HepG2 (cell line): Measurements from ENCODE around the gene CELF2. TPM values are rescaled to one million over a fixed set of nuclear protein-coding genes. Genes with fewer than 3 reads are reported as not detected.

Experiments
- ATAC-seq: fragments of 200-7000 bp; cut with Tn5 transposase; 3 replicates; pipeline ENCODE4 v1.9.1; 2020; ENCODE audit warnings: mild to moderate bottlenecking, moderate library complexity
- BruUV-seq: library from RNA; stranded (reverse); fragments of 400-500 nt; replicated peaks from 2 replicates; lab custom pipeline; 2021; lab: Mats Ljungman, UMichigan
- CTCF ChIA-PET: fragments of 300-600 bp; formaldehyde crosslinking; extraction: SDS; loops from one replicate; lab custom pipeline; 2021; ENCODE audit warnings: low total read pairs, inconsistent platforms, low intra/inter-chr PET ratio; lab: Yijun Ruan, JAX
- POLR2A ChIA-PET: fragments of 350-600 bp; sonication (Branson Sonifier 250); formaldehyde crosslinking; loops from one replicate; lab custom pipeline; 2020; ENCODE audit warnings: antibody characterized with exemption, inconsistent platforms; lab: Yijun Ruan, JAX
- DNase-seq: peaks from one replicate; pipeline ENCODE4 v3.0.0-alpha.2; 2015; ENCODE audit warnings: low spot score
- FAIRE-seq: peaks from 3 replicates; lab custom pipeline; 2011; peaks lifted over from hg19 to GRCh38; lab: Jason Lieb, UNC
- H2AFZ ChIP-seq: one replicate; pipeline ENCODE4 v1.6.1; 2011; ENCODE audit warnings: low read length, inconsistent platforms
- H3K27ac ChIP-seq: fragments of 300-600 bp; 3 replicates; pipeline ENCODE4 v1.8.0; 2011; ENCODE audit warnings: mixed run types, mild to moderate bottlenecking, mixed read lengths, low read length, inconsistent platforms; ENCODE audit not compliant: insufficient read depth; ENCODE audit errors: extremely low read length
- H3K27me3 ChIP-seq, 2 experiments: fragments of 200-600 bp in 1 of 2; 2 replicates in 1 of 2; 3 replicates in 1 of 2; pipeline versions ENCODE4 v1.6.0 to v1.8.0; 2011; ENCODE audit warnings: low read length in 2 of 2, mild to moderate bottlenecking in 2 of 2, moderate library complexity in 2 of 2, inconsistent platforms in 1 of 2; ENCODE audit not compliant: insufficient read depth in 2 of 2, control insufficient read depth in 1 of 2
- H3K36me3 ChIP-seq, 2 experiments: fragments of 200-600 bp in 1 of 2; replicated peaks in 1 of 2; 2 replicates in 1 of 2; 3 replicates in 1 of 2; pipeline versions ENCODE4 v1.5.1 to v1.8.0; 2011; ENCODE audit warnings: low read length in 2 of 2, inconsistent platforms in 1 of 2; ENCODE audit not compliant: insufficient read depth in 2 of 2, control insufficient read depth in 1 of 2
- H3K4me1 ChIP-seq: 2 replicates; pipeline ENCODE4 v1.5.1; 2012; ENCODE audit warnings: low read length, inconsistent platforms; ENCODE audit not compliant: insufficient read depth
- H3K4me2 ChIP-seq: 2 replicates; pipeline ENCODE4 v1.6.0; 2011; ENCODE audit warnings: low read depth, low read length, inconsistent platforms
- H3K4me3 ChIP-seq, 3 experiments: fragments of 200-600 bp in 1 of 3; sonication (generic), shearing (Covaris generic) in 1 of 3; replicated peaks in 1 of 3; 2 replicates each; pipeline ENCODE4 v1.5.1; 2011 to 2016; ENCODE audit warnings: low read length in 3 of 3, inconsistent platforms in 2 of 3, low read depth in 2 of 3, mild to moderate bottlenecking in 2 of 3, control low read depth in 1 of 3, mixed read lengths in 1 of 3; ENCODE audit not compliant: insufficient read depth in 1 of 3
- H3K79me2 ChIP-seq: one replicate; pipeline ENCODE4 v1.6.1; 2011; ENCODE audit warnings: low read length, inconsistent platforms; ENCODE audit not compliant: insufficient read depth
- H3K9ac ChIP-seq: 2 replicates; pipeline ENCODE4 v1.6.0; 2011; ENCODE audit warnings: mild to moderate bottlenecking, low read depth, low read length, inconsistent platforms; ENCODE audit not compliant: insufficient read depth
- H3K9me3 ChIP-seq: 2 replicates; pipeline ENCODE4 v1.5.1; 2012; ENCODE audit warnings: mild to moderate bottlenecking, low read length
- H4K20me1 ChIP-seq: 2 replicates; pipeline ENCODE4 v1.6.0; 2011; ENCODE audit warnings: inconsistent platforms, mild to moderate bottlenecking, low read length, moderate library complexity; ENCODE audit not compliant: insufficient read depth
- ISX ChIP-seq: sonication (generic); formaldehyde crosslinking; conservative IDR thresholded peaks from 2 replicates; pipeline ENCODE4 v1.5.0; 2020; ENCODE audit warnings: missing genetic modification reagents
- NCOR1 ChIP-seq: fragments of 200-600 bp; sonication (generic); IDR thresholded peaks from 2 replicates; pipeline ENCODE4 v1.7.0; 2017; ENCODE audit warnings: antibody characterized with exemption, low read length, borderline replicate concordance
- SCMH1 ChIP-seq: sonication (generic); formaldehyde crosslinking; IDR thresholded peaks from 2 replicates; pipeline ENCODE4 v1.9.0; 2021; ENCODE audit warnings: missing genetic modification reagents, mild to moderate bottlenecking, borderline replicate concordance
- ZFY ChIP-seq: sonication (generic); formaldehyde crosslinking; IDR thresholded peaks from 2 replicates; pipeline ENCODE4 v1.4.0; 2020; ENCODE audit warnings: missing genetic modification reagents
- ZKSCAN1 ChIP-seq: fragments of 150-350 bp; IDR thresholded peaks from 2 replicates; pipeline ENCODE4 v1.6.1; 2014; ENCODE audit warnings: low read length
- ZNF10 ChIP-seq: sonication (generic); formaldehyde crosslinking; IDR thresholded peaks from 2 replicates; pipeline ENCODE4 v1.4.0; 2020; ENCODE audit warnings: mild to moderate bottlenecking, low read depth, missing genetic modification reagents, borderline replicate concordance
- ZNF260 ChIP-seq: sonication (generic); formaldehyde crosslinking; IDR thresholded peaks from 2 replicates; pipeline ENCODE4 v1.4.0; 2020; ENCODE audit warnings: missing genetic modification reagents, low read depth, mild to moderate bottlenecking, borderline replicate concordance
- ZNF274 ChIP-seq: sonication (generic); formaldehyde crosslinking; IDR thresholded peaks from 2 replicates; pipeline ENCODE4 v1.5.1; 2020; ENCODE audit warnings: mild to moderate bottlenecking, missing genetic modification reagents
- ZNF615 ChIP-seq: sonication (generic); formaldehyde crosslinking; IDR thresholded peaks from 2 replicates; pipeline ENCODE4 v1.5.0; 2020; ENCODE audit warnings: mild to moderate bottlenecking, missing genetic modification reagents, borderline replicate concordance
- ZSCAN21 ChIP-seq: sonication (generic); formaldehyde crosslinking; IDR thresholded peaks from 2 replicates; pipeline ENCODE4 v1.8.0; 2022; ENCODE audit warnings: mild to moderate bottlenecking, missing genetic modification reagents, moderate library complexity, borderline replicate concordance
- WGBS: methylation state at CpG from one replicate; pipeline ENCODE4 v1.1.6; 2017; ENCODE audit warnings: low lambda C conversion rate; 5-methylcytosine and 5-hydroxymethylcytosine counted together
- in situ Hi-C: cut with HindIII; loops from 2 replicates; pipeline ENCODE4 v1.10.0; 2017; ENCODE audit warnings: low pct_unique_long_range_greater_than_20kb; ENCODE audit not compliant: extremely low pct_ligation_motif_present
- intact Hi-C: fragments of 100-400 bp; cut with micrococcal nuclease; formaldehyde crosslinking; loops from one replicate; pipeline ENCODE4 v1.10.0; 2022; ENCODE audit not compliant: unreplicated experiment
- polyA plus RNA-seq, 8 experiments: library from polyadenylated mRNA; depleted of rRNA in 3 of 8; stranded (reverse) in 7 of 8; unstranded in 1 of 8; fragments of >200 nt; fragmentation: Illumina TruSeq in 4 of 8; extraction: Trizol in 4 of 8; gene quantifications; 2 replicates each; pipeline versions ENCODE4 v1.2.1 to v1.2.3, GENCODE V29; 2011 to 2016; ENCODE audit warnings: low read depth in 4 of 8, missing spikeins in 1 of 8, mixed read lengths in 1 of 8; ENCODE audit not compliant: insufficient read depth in 1 of 8
- total RNA-seq, 5 experiments: library from RNA; depleted of rRNA; stranded (reverse); fragments of >200 nt; fragmentation: Illumina TruSeq; extraction: Trizol; gene quantifications; 2 replicates each; pipeline ENCODE4 v1.2.3, GENCODE V29; 2016; ENCODE audit warnings: low read depth in 1 of 5
- TF ChIP-seq, protein P1 (sequence below): sonication (generic); formaldehyde crosslinking; IDR thresholded peaks from 2 replicates; pipeline ENCODE4 v1.4.0; 2020; ENCODE audit warnings: missing genetic modification reagents; ENCODE audit errors: not compliant biosample characterization
- TF ChIP-seq, protein P2 (sequence below): sonication (generic); formaldehyde crosslinking; IDR thresholded peaks from 2 replicates; pipeline ENCODE4 v1.4.0; 2020; ENCODE audit warnings: mild to moderate bottlenecking, missing genetic modification reagents
- TF ChIP-seq, protein P3 (sequence below): sonication (generic); formaldehyde crosslinking; IDR thresholded peaks from 2 replicates; pipeline ENCODE4 v1.4.0; 2020; ENCODE audit warnings: mild to moderate bottlenecking, missing genetic modification reagents

CELF2 gene
- total and polyA plus RNA-seq, 2 of the 13 experiments (the other 11 are each of a cell fraction or from before 2014, with no cell fraction given) = not detected

DNA sequence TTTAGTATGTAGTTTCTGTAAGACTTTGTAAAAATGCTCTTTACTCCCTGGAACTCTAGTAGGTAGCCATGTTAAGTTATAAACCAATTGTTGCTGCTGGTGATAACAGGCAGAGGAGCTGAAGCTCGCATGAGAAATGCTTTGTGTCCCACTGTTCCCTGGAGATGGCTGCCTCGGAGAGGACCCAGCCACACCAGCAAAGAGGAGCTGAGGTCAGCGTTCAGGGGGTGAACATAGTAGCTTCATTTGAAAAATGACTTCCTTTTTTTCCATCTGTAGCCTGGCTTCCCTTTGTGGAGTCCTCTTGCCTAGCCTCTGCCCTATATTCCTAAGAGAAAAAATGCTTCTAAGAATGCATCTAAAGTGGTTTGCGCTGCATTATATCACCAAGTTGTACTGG is 20.3 kb downstream of the CELF2 start:
- Histone ChIP-seq H3K27ac (no peak overlapping the region), H4K20me1 (no peaks in the 10 kb centered on the region), H2AFZ (no peak overlapping the region), H3K9me3 (no peaks in the 10 kb centered on the region), H3K79me2 (no peaks in the 10 kb centered on the region), H3K4me1 (no peaks in the 10 kb centered on the region), H3K27me3 (no peaks in the 10 kb centered on the region), H3K9ac (no peak overlapping the region), H3K4me3 (no peak overlapping the region), H3K36me3 (no peaks in the 10 kb centered on the region), H3K4me2 (no peak overlapping the region)
- BruUV-seq = no TSS peak
- in situ Hi-C loops = loop anchor here (5.0 kb wide), 1 partner anchor 1706 kb away; no protein-coding TSS in a partner anchor
- ATAC-seq (no peak), FAIRE-seq (no peak), DNase-seq (no peak)
- 1% methylated on average over 4 of the region's 4 CpGs for WGBS
- ChIA-PET CTCF (no interaction called here), POLR2A (no interaction called here)
- TF ChIP-seq ZNF274 (CRISPR knock-in tag) (no peak), ZSCAN21 (CRISPR knock-in tag) (no peak), ZNF615 (no peak), ZNF10 (CRISPR knock-in tag) (no peak), ISX (CRISPR knock-in tag) (no peak), ZKSCAN1 (no peak)
- TF ChIP-seq, protein P1, sequence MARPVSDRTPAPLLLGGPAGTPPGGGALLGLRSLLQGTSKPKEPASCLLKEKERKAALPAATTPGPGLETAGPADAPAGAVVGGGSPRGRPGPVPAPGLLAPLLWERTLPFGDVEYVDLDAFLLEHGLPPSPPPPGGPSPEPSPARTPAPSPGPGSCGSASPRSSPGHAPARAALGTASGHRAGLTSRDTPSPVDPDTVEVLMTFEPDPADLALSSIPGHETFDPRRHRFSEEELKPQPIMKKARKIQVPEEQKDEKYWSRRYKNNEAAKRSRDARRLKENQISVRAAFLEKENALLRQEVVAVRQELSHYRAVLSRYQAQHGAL = no peak
- TF ChIP-seq, protein P2, sequence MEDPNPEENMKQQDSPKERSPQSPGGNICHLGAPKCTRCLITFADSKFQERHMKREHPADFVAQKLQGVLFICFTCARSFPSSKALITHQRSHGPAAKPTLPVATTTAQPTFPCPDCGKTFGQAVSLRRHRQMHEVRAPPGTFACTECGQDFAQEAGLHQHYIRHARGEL = no peak
- intact Hi-C loops = no loop called here

DNA sequence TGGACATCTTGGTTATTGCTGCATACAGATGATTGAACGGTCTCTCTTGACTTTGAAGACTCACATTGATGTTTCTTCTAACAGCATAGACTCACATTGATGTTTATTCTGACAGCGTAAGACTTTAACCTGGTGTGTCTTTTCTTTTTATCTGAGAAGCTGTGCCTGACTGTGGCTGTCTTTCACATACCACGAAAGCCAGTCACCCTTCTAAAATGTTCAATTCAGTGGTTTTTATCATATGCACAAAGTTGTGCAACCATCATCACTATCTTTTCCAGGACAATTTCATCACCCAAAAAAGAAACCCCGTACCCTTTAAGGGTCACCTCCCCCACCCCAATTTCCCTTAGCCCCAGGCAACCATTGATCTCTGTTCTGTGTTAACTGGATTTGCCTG is 24.7 kb downstream of the CELF2 start:
- FAIRE-seq (no peak), ATAC-seq (no peak)
- intact Hi-C loops = no loop called here
- Histone ChIP-seq H3K9ac (no peak overlapping the region), H3K9me3 (no peaks in the 10 kb centered on the region), H3K36me3 (no peaks in the 10 kb centered on the region), H3K27me3 (no peaks in the 10 kb centered on the region; a peak in 2 of 5 replicates), H3K79me2 (no peaks in the 10 kb centered on the region), H3K4me1 (no peaks in the 10 kb centered on the region), H3K4me3 (no peak overlapping the region), H3K4me2 (no peak overlapping the region)
- POLR2A ChIA-PET = no interaction called here
- in situ Hi-C loops = no loop called here
- TF ChIP-seq, protein P3, sequence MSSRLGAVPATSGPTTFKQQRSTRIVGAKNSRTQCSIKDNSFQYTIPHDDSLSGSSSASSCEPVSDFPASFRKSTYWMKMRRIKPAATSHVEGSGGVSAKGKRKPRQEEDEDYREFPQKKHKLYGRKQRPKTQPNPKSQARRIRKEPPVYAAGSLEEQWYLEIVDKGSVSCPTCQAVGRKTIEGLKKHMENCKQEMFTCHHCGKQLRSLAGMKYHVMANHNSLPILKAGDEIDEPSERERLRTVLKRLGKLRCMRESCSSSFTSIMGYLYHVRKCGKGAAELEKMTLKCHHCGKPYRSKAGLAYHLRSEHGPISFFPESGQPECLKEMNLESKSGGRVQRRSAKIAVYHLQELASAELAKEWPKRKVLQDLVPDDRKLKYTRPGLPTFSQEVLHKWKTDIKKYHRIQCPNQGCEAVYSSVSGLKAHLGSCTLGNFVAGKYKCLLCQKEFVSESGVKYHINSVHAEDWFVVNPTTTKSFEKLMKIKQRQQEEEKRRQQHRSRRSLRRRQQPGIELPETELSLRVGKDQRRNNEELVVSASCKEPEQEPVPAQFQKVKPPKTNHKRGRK (CRISPR knock-in tag) = no peak
- TF ChIP-seq ZNF260 (CRISPR knock-in tag) (no peak), SCMH1 (no peak), ZFY (no peak), NCOR1 (no peak)
- TF ChIP-seq, all 625 proteins: peak for 0
- CTCF ChIA-PET = no interaction called here
- Histone ChIP-seq H3K27ac (no peak overlapping the region), H2AFZ (no peak overlapping the region), H4K20me1 (no peaks in the 10 kb centered on the region)
- BruUV-seq = no TSS peak
- 12% methylated on average over 4 of the region's 4 CpGs for WGBS
- DNase-seq = no peak
